CD4-positive, alpha-beta T cell treated with Interferon gamma for 1 hour (primary cell): ENCODE results near the gene TMEM35B.
"Not testable (repeated sequence)": the region's sequence is repeated elsewhere in the genome, so short reads cannot be mapped to it uniquely, and the experiment has no call there.

Experiments used
- DNase-seq: peaks from one replicate; pipeline ENCODE4 v3.0.0-alpha.2; 2020

Gene TMEM35B

GRCh38 chr1:34984793-34985608 is at the start of gene TMEM35B:
Gene TMEM35B (minus strand): TSS chr1:34985347. CDS start chr1:34985305, 42 bp downstream.
- peak; percentile 73 for DNase-seq

- DNase-seq, result no peak
These were observed 48.2 kb upstream of the TMEM35B start for GRCh38 chr1:35033346-35033745.

- DNase-seq, result no peak
These were observed 47.2 kb upstream of the TMEM35B start for GRCh38 chr1:35032384-35032739.

GRCh38 chr1:35030756-35031446 is 45.8 kb upstream of the TMEM35B start:
- peak; percentile 9 for DNase-seq

- DNase-seq, result no peak
These were observed 45.2 kb upstream of the TMEM35B start for GRCh38 chr1:35030338-35030737.

- DNase-seq, result no peak
These were observed 44.6 kb upstream of the TMEM35B start for GRCh38 chr1:35029761-35030160.

DNA sequence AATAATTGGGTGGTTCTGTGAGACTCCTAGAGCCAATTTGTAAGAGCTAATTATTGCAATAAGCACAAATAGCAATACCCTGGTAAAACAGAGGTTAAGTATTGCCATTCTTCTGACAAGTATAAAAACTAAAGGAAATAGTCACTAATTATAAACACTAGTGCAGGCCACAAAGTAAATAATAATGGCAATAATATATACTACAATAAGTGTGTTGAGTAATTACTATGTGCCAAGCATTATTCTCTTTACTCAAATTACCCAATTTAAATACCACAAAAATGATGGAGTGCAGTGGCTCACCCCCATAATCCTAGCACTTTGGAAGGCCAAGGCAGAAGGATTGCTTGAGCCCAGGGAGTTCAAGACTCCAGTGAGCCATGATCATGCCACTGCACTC is 31.3 kb upstream of the TMEM35B start:
- no peak for DNase-seq

- no peak for DNase-seq
These were observed 29.3 kb upstream of the TMEM35B start for GRCh38 chr1:35014486-35014885.

GRCh38 chr1:35005711-35006110 is 20.6 kb upstream of the TMEM35B start:
- DNase-seq, result no peak

DNA sequence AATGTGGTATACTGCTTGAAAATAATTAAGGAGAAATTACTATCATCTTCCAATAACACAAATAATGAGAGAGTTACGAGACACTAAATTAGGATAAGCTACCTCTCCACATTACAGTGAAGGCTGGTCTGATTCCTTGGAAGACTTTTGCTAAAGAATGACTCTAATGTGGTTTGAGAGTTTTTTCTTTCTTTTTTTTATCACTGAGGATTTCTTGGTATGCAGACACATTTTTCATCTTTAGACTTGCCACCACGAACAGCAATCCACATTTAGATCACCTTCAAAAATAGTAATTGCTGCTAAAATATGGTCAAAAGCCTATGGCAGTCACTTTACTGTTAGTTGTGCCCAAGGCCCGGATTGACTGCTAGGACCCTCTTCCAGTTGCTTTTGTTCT is 16.6 kb upstream of the TMEM35B start:
- DNase-seq, result no peak

DNA sequence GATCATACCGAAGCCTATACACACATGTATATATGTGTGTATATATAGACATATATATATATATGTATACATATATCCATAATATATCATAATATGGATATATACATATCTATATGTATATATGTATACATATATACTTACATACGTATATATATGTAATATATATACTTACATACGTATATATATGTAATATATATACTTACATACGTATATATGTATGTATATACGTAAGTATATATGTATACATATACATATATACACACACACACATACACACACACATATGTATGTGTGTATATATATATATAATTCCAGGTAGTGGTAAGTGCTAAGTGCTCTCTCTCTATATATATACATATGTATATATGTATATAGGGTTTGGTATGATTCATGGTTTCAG is 9.7 kb upstream of the TMEM35B start:
- DNase-seq, result no peak

- DNase-seq, result no peak
These were observed 3.4 kb upstream of the TMEM35B start for GRCh38 chr1:34988581-34988980.

GRCh38 chr1:34988147-34988546 is 3.0 kb upstream of the TMEM35B start:
- DNase-seq, result no peak

DNA sequence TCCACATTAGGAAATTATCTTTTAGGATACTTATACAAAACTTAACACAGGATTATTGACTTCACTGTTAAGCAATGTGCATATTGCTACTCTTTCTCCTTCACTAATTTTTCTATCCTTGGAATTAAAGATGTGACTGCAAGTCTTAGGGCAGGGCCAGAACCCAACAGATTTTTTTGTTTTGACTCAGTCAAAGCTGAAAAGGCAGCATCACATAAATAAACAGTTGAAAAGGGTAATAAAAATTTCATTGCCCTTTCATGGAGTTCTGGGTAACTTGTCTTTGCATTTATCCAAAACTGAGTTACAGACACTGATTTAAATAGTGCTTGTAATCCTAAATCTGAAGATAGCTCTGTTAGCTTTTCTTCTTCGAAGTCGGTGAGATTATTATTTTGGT is 1.9 kb upstream of the TMEM35B start:
- no peak for DNase-seq

- not testable (repeated sequence) for DNase-seq
These were observed 410 bp upstream of the TMEM35B start for GRCh38 chr1:34985609-34985904.

GRCh38 chr1:34984435-34984792 is 733 bp downstream of the TMEM35B start:
- no peak for DNase-seq

- DNase-seq, result no peak
These were observed 1.3 kb downstream of the TMEM35B start for GRCh38 chr1:34983700-34984355.

- no peak for DNase-seq
These were observed 2.2 kb downstream of the TMEM35B start for GRCh38 chr1:34982820-34983376.

DNA sequence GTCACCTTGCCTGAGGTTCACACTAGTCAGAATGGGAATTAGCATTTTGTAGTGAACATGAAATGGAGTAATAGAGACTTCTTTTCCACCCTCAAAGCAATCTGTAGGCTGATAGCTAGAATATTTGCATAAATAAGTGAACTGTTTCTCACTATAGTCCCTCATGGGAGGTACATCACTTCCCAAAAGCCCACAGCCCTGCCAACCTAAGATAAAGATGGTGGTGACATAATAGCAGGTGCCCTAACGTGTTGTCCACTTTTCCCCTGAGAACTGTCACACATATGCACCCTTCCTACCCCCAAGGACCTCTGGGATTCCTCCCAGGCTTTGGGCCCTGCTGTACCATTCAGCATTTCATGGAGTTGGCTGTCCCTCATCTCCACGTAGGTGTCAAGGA is 4.4 kb downstream of the TMEM35B start:
- no peak for DNase-seq

- DNase-seq, result no peak
These were observed 6.2 kb downstream of the TMEM35B start for GRCh38 chr1:34978921-34979320.

DNA sequence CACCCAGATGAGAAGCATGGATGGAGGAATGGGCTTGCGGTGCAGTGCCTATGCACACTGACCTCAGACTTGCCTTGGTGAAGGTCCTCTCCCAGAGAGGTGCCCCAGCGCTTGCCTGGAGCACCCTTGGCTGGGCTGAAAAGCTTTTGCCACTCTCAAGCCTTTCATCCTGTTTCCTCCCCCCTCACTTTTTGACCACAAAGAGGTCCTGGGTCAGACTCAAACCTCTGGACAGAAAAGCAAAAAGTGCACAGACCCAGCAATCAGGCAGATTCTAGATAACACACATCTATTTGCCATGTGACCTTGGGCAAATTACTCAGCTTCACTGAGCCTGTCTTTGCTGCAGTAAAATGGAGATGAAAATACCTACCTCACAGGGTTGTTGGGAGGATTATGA is 7.3 kb downstream of the TMEM35B start:
- no peak for DNase-seq

GRCh38 chr1:34977210-34977471 is 8.0 kb downstream of the TMEM35B start:
- no peak for DNase-seq

DNA sequence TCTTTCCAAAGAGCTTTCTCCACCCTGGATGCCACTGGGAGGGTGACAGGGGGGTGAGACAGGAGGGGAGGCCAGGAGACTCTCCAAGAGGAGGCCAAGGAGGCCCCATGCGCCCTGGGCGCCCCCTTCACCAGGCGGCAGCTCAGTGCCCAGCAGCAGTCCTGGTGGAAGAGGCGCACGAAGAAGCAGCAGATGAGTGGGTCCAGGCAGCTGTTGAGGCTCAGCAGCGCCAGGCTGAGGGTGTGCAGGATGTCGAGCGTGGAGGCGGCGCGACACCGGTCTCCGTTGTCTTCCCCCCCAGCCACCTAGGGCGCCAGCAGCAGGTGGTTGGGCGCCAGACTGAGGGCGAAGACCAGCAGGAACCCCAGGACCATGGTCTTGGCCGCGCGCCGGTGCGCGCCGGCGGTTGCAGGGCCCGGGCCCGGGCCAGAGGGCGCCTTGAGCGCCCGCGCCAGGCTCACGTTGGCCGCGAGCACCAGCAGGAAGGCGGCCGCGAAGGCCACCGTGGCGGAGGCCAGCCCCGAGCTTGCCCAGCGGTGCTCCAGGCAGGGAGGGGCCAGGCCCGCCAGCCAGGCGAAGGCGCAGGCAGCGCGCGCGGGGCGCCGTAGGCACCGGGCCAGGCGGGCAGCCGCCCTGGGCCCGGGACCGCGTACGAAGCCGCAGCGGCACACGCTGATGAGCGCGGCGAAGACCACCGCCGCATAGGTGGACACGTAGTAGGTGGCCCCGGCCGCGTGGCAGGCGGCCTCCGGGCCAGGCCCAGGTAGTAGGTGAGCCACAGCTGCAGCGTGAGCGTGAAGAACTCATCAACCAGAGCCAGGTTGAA is 8.6 kb downstream of the TMEM35B start:
- DNase-seq, result no peak
